ENCODE measurements around the gene RPA3. TPM values are rescaled to one million over a fixed set of nuclear protein-coding genes. Genes with fewer than 3 reads are reported as not detected.

Gene RPA3
- total and polyA plus RNA-seq, 2 of the 13 experiments (the other 11 are each of a cell fraction or from before 2014, with no cell fraction given), result 38.3 to 154 TPM

DNA sequence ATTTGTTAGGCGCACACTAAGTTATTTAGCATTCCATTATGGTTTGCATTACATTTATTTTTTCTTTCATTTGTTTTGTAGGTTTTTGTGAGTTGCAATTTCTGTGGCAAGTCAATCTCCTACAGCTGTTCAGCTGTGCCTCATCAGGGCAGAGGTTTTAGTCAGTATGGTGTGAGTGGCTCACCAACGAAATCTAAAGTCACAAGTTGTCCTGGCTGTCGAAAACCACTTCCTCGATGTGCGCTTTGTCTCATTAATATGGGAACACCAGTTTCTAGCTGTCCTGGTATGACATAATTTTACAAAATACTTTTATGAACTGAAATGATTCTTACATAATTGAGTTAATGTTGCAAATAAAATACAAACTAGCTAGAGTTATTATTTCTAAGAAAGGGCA is 122.2 kb downstream of the RPA3 start:
- in situ Hi-C loops (cut with HindIII; ENCODE audit: extremely low pct_ligation_motif_present, low pct_unique_long_range_greater_than_20kb), result no loop called here
- H3K36me3 ChIP-seq (replicated peaks in 1 of 2; ENCODE audit: control insufficient read depth in 1 of 2, insufficient read depth in 2 of 2, low read length in 2 of 2), result peaks cover 3 to 22% of the 10 kb centered on the region in 2 experiments; a peak in 4 of 5 replicates
- BruUV-seq (replicated peaks), result no TSS peak
- H3K27me3 ChIP-seq (ENCODE audit: control insufficient read depth in 1 of 2, insufficient read depth in 2 of 2, low read length in 2 of 2), result no peaks in the 10 kb centered on the region
- H3K79me2 ChIP-seq (ENCODE audit: insufficient read depth, low read length), result no peaks in the 10 kb centered on the region
- intact Hi-C loops (cut with micrococcal nuclease; ENCODE audit: unreplicated experiment), result loop anchor here (5.0 to 10.0 kb wide), 3 partner anchors 166 to 621 kb away; no protein-coding TSS in a partner anchor
- CTCF ChIA-PET (ENCODE audit: low intra/inter-chr PET ratio, low total read pairs), result no interaction called here
- POLR2A ChIA-PET, result no interaction called here
- DNase-seq (ENCODE audit: low spot score) (no peak), FAIRE-seq (no peak), ATAC-seq (no peak)
- H3K9me3 ChIP-seq (ENCODE audit: low read length), result no peaks in the 10 kb centered on the region
- peaks cover 8% of the 10 kb centered on the region for H3K4me1 ChIP-seq (ENCODE audit: insufficient read depth, low read length)
- H3K27ac ChIP-seq (ENCODE audit: extremely low read length, insufficient read depth, low read length), result no peak overlapping the region
- H4K20me1 ChIP-seq (ENCODE audit: insufficient read depth, low read length), result no peaks in the 10 kb centered on the region
- H3K4me2 ChIP-seq (ENCODE audit: low read depth, low read length), result no peak overlapping the region
- 92% methylated on average over 5 of the region's 5 CpGs for WGBS (ENCODE audit: low lambda C conversion rate)
- H2AFZ ChIP-seq (ENCODE audit: low read length), result no peak overlapping the region
- no peak overlapping the region for H3K9ac ChIP-seq (ENCODE audit: insufficient read depth, low read depth, low read length)
- TF ChIP-seq HHEX (CRISPR knock-in tag; IDR thresholded peaks at IDR 0.05) (no peak), ZNF550 (CRISPR knock-in tag; IDR thresholded peaks at IDR 0.05; ENCODE audit: borderline replicate concordance) (no peak), MAFK (conservative IDR thresholded peaks at IDR 0.05 in 1 of 2, IDR thresholded peaks at IDR 0.05 in 1 of 2; ENCODE audit: low read length in 2 of 2) (no peak), KDM4B (CRISPR knock-in tag; IDR thresholded peaks at IDR 0.05) (no peak), FOXK1 (CRISPR knock-in tag; IDR thresholded peaks at IDR 0.05; ENCODE audit: borderline replicate concordance, low read depth) (no peak)
- TF ChIP-seq, protein P1, sequence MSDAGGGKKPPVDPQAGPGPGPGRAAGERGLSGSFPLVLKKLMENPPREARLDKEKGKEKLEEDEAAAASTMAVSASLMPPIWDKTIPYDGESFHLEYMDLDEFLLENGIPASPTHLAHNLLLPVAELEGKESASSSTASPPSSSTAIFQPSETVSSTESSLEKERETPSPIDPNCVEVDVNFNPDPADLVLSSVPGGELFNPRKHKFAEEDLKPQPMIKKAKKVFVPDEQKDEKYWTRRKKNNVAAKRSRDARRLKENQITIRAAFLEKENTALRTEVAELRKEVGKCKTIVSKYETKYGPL (CRISPR knock-in tag; IDR thresholded peaks at IDR 0.05), result no peak
- TF ChIP-seq, protein P2, sequence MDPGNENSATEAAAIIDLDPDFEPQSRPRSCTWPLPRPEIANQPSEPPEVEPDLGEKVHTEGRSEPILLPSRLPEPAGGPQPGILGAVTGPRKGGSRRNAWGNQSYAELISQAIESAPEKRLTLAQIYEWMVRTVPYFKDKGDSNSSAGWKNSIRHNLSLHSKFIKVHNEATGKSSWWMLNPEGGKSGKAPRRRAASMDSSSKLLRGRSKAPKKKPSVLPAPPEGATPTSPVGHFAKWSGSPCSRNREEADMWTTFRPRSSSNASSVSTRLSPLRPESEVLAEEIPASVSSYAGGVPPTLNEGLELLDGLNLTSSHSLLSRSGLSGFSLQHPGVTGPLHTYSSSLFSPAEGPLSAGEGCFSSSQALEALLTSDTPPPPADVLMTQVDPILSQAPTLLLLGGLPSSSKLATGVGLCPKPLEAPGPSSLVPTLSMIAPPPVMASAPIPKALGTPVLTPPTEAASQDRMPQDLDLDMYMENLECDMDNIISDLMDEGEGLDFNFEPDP (CRISPR knock-in tag; conservative IDR thresholded peaks at IDR 0.05), result no peak
- TF ChIP-seq, protein P3, sequence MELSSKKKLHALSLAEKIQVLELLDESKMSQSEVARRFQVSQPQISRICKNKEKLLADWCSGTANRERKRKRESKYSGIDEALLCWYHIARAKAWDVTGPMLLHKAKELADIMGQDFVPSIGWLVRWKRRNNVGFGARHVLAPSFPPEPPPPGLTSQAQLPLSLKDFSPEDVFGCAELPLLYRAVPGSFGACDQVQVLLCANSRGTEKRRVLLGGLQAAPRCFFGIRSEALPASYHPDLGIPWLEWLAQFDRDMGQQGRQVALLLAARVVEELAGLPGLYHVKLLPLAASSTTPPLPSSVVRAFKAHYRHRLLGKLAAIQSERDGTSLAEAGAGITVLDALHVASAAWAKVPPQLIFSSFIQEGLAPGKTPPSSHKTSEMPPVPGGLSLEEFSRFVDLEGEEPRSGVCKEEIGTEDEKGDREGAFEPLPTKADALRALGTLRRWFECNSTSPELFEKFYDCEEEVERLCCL (CRISPR knock-in tag; IDR thresholded peaks at IDR 0.05; ENCODE audit: borderline replicate concordance), result no peak
- TF ChIP-seq, protein P4, sequence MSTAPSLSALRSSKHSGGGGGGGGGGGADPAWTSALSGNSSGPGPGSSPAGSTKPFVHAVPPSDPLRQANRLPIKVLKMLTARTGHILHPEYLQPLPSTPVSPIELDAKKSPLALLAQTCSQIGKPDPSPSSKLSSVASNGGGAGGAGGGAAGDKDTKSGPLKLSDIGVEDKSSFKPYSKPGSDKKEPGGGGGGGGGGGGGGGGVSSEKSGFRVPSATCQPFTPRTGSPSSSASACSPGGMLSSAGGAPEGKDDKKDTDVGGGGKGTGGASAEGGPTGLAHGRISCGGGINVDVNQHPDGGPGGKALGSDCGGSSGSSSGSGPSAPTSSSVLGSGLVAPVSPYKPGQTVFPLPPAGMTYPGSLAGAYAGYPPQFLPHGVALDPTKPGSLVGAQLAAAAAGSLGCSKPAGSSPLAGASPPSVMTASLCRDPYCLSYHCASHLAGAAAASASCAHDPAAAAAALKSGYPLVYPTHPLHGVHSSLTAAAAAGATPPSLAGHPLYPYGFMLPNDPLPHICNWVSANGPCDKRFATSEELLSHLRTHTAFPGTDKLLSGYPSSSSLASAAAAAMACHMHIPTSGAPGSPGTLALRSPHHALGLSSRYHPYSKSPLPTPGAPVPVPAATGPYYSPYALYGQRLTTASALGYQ (CRISPR knock-in tag; IDR thresholded peaks at IDR 0.05), result no peak
- no peak overlapping the region for H3K4me3 ChIP-seq (replicated peaks in 1 of 3; ENCODE audit: insufficient read depth in 1 of 3, low read depth in 2 of 3, low read length in 3 of 3)

All from HepG2 (cell line).